Progenitor cell of endocrine pancreas (in vitro differentiated cells): ENCODE measurements around the gene MYCN. TPM values are rescaled to one million over a fixed set of nuclear protein-coding genes. Genes with fewer than 3 reads are reported as not detected.

Experiments
- DNase-seq: peaks from one replicate; pipeline ENCODE4 v3.0.0; 2021; ENCODE audit warnings: low spot score; ENCODE audit not compliant: unreplicated experiment
- H3K27ac Mint-ChIP-seq: 2 replicates; pipeline ENCODE4 v1.8.0; 2021; ENCODE audit warnings: mild to moderate bottlenecking, moderate library complexity, mixed read lengths
- H3K27me3 Mint-ChIP-seq: 2 replicates; pipeline ENCODE4 v1.8.0; 2021; ENCODE audit warnings: mixed read lengths
- H3K36me3 Mint-ChIP-seq: 2 replicates; pipeline ENCODE4 v1.8.0; 2022; ENCODE audit warnings: mixed read lengths; ENCODE audit not compliant: insufficient read depth
- H3K4me1 Mint-ChIP-seq: 2 replicates; pipeline ENCODE4 v1.8.0; 2021; ENCODE audit warnings: low read depth, mixed read lengths
- H3K4me3 Mint-ChIP-seq: 2 replicates; pipeline ENCODE4 v1.8.0; 2021; ENCODE audit warnings: low read depth, mild to moderate bottlenecking, moderate library complexity, mixed read lengths
- H3K9me3 Mint-ChIP-seq: 2 replicates; pipeline ENCODE4 v1.8.0; 2021; ENCODE audit warnings: low read depth, mixed read lengths
- total RNA-seq: library from RNA; stranded (reverse); gene quantifications from 2 replicates; pipeline ENCODE4 v1.2.1, GENCODE V29; 2021
- TF ChIP-seq, protein P1 (sequence below): fragments of 200-600 bp; sonication (generic); IDR thresholded peaks from one replicate; pipeline ENCODE4 v1.5.0; 2021; ENCODE audit warnings: antibody characterized with exemption, mild to moderate bottlenecking; ENCODE audit not compliant: unreplicated experiment

Gene MYCN
- total RNA-seq, 1 donor from 2014 or later, result 15.5 TPM

DNA sequence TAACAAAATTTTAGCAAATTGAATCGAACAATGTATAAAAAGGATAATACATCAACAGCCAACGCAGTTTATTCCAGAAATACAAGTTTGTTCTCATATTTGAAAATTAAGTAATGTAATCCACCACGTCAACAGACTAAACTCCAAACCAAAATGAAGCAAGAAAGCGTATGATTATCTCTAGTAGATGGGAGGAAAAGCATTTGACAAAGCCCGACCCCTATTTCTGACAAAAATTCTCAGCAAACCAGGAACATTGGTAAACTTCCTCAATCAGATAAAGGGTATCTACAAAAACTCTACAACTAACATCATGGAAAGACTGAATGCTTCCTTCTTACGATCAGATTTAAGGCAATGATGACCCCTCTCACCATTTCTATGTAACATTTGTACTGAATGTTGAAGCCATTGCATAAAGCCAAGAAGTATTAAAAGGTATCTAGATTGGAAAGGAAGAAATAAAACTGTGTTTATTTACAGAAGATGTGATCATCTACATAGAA is 34.3 kb upstream of the MYCN start:
- H3K4me1 Mint-ChIP-seq, result no peaks in the 10 kb centered on the region
- no peak overlapping the region for H3K4me3 Mint-ChIP-seq
- peaks cover 14% of the 10 kb centered on the region for H3K9me3 Mint-ChIP-seq
- no peaks in the 10 kb centered on the region for H3K27me3 Mint-ChIP-seq
- peaks cover 2% of the 10 kb centered on the region for H3K36me3 Mint-ChIP-seq
- TF ChIP-seq, protein P1, sequence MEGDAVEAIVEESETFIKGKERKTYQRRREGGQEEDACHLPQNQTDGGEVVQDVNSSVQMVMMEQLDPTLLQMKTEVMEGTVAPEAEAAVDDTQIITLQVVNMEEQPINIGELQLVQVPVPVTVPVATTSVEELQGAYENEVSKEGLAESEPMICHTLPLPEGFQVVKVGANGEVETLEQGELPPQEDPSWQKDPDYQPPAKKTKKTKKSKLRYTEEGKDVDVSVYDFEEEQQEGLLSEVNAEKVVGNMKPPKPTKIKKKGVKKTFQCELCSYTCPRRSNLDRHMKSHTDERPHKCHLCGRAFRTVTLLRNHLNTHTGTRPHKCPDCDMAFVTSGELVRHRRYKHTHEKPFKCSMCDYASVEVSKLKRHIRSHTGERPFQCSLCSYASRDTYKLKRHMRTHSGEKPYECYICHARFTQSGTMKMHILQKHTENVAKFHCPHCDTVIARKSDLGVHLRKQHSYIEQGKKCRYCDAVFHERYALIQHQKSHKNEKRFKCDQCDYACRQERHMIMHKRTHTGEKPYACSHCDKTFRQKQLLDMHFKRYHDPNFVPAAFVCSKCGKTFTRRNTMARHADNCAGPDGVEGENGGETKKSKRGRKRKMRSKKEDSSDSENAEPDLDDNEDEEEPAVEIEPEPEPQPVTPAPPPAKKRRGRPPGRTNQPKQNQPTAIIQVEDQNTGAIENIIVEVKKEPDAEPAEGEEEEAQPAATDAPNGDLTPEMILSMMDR, result no peak
- no peak overlapping the region for H3K27ac Mint-ChIP-seq
- DNase-seq, result no peak

DNA sequence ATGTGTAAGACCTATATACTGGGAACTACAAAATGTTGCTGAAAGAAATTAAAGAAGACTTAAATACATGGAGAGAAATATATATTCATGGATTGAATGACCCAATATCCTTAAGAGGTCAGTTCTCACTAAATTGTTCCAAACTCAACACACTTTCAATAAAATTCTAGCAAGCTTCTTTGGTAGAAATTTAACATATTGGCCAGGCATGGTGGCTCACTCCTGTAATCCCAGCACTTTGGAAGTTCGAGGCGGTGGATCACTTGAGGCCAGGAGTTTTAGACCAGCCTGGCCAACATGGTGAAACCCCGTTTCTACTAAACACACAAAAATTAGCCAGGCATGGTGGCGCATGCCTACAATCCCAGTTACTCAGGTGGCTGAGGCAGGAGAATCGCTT is 33.6 kb upstream of the MYCN start:
- Mint-ChIP-seq H3K36me3 (peaks cover 2% of the 10 kb centered on the region), H3K27ac (no peak overlapping the region), H3K27me3 (peaks cover 5% of the 10 kb centered on the region), H3K4me1 (no peaks in the 10 kb centered on the region), H3K4me3 (no peak overlapping the region), H3K9me3 (peaks cover 14% of the 10 kb centered on the region)
- TF ChIP-seq, protein P1, result no peak
- DNase-seq, result no peak

DNA sequence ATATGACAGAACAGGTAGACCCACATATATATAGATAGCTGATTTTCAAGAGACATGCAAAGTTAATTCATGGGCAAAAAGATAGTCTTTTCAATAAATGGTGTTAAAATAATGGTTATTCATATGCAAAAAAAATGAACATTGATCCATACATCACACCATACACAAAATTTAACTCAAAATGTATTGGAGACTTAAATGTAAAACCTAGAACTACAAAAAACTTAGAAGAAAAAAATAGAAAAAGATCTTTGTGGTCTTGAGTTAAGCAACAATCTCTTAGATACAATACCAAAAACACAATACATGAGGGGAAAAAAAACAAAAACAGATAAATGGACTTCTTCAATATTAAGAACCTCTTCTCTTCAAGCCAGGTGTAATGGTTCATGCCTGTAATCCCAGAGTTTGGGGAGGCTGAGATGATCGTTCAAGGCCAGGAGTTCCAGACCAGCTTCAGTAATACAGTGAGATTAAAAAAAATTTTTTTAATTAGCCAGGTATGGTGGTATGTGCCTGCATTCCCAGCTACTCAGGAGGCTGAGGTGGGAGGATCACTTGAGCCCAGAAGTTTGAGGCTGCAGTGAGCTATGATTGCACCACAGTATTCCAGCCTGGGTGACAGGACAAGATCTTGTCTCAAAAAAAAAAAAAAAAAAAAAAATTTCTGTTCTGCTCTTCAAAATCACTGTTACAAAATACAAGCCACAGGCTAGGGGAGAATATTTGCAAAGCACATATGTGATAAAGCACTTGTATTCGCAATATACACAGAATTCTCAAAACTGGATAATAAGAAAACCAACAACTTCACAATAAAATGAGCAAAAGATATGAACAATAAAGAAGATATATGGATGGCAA is 32.7 kb upstream of the MYCN start:
- Mint-ChIP-seq H3K27ac (no peak overlapping the region), H3K4me3 (no peak overlapping the region), H3K27me3 (peaks cover 8% of the 10 kb centered on the region)

DNA sequence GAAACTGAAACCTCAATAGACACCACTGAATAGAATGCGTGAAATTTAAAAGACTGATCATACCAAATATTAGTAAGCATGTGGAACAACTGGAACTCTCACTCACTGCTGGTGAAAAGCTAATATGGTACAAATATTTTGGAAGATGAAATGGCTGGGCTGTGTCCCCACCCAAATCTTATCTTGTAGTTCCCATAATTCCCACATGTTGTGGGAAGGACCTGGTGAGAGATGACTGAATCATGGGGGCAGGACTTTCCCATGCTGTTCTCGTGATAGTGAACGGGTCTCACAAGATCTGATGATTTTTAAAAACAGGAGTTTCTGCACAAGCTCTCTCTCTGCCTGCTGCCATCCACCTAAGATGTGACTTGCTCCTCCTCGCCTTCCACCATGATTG is 32.0 kb upstream of the MYCN start:
- H3K27me3 Mint-ChIP-seq, result peaks cover 12% of the 10 kb centered on the region
- no peaks in the 10 kb centered on the region for H3K4me1 Mint-ChIP-seq
- TF ChIP-seq, protein P1, result no peak
- peaks cover 2% of the 10 kb centered on the region for H3K36me3 Mint-ChIP-seq
- H3K27ac Mint-ChIP-seq, result no peak overlapping the region
- no peak for DNase-seq
- H3K4me3 Mint-ChIP-seq, result no peak overlapping the region
- H3K9me3 Mint-ChIP-seq, result peaks cover 14% of the 10 kb centered on the region

More for the DNA sequence above, 32.7 kb upstream of the MYCN start:
- peaks cover 14% of the 10 kb centered on the region for H3K9me3 Mint-ChIP-seq
- DNase-seq, result no peak
- peaks cover 2% of the 10 kb centered on the region for H3K36me3 Mint-ChIP-seq
- no peaks in the 10 kb centered on the region for H3K4me1 Mint-ChIP-seq
- TF ChIP-seq, protein P1, result no peak

DNA sequence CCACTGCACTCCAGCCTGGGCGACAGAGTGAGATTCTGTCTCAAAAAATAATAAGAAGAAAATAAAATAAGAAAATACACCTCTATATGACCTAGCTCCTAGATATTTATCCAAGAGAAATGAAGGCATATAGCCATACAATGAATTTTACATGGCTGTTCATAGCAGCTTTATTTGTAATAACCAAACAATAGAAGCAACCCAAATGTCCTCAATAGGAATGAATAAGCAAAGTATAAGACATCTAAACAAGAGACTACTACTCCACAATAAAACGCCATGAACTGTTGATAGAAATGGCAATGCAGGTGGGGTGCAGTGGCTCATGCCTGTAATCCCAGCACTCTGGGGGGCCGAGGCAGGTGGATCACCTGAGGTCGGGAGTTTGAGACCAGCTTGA is 31.2 kb upstream of the MYCN start:
- Mint-ChIP-seq H3K4me3 (no peak overlapping the region), H3K4me1 (no peaks in the 10 kb centered on the region), H3K27me3 (peaks cover 12% of the 10 kb centered on the region), H3K36me3 (peaks cover 2% of the 10 kb centered on the region), H3K27ac (no peak overlapping the region), H3K9me3 (peaks cover 14% of the 10 kb centered on the region)
- TF ChIP-seq, protein P1, result no peak
- DNase-seq, result no peak
